Inferior parietal cortex (tissue), 1 donor: Measurements from ENCODE around the gene FOXK1.

Experiments
- DNase-seq: peaks from one replicate; pipeline ENCODE4 v3.0.0-alpha.2; 2016; ENCODE audit errors: extremely low spot score

Gene FOXK1

DNA sequence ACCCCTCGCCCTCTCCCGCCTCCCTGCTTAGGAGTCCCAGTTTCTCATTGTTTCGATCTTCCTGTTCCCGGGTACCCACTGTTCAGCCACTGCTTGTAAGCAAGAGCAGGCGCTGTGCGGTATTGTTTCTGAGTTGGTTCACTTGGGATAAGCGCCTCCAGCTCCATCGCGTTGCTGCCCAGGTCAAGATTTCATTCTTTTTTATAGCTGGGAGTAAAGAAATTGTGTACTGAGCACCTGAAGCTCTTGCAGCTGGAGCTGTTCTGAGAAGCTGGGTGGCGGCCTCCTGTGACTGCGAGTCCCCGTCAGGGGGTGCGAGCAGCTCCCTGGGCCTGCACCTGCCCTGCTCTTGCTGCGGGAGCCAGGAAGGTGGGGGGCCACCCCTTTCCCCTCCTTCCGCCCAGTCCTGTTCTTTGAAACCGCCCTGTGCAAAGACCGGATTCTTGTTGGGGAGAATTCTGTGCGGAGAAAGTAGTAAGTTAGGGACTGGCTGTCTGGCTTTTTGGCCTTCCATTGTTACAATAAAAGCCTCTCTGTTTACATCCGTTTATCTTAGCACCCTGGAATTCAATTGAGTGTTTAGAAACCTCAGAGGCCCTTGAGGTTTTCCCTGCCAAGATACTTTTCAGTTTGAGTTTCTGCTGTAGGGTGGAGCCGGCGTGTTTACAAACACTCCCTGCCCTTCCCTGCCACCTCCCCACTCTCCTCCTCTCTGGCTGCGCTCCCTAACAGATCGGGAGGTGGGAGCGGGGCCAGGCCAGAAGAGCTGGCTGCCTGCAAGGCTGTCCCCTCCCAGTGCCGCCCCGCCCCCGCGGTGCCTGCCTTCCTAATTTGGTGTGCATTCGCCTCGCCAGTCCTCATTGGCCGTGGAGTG lies 62.5 kb downstream of the FOXK1 start:
- peak; percentile 89 for DNase-seq

DNA sequence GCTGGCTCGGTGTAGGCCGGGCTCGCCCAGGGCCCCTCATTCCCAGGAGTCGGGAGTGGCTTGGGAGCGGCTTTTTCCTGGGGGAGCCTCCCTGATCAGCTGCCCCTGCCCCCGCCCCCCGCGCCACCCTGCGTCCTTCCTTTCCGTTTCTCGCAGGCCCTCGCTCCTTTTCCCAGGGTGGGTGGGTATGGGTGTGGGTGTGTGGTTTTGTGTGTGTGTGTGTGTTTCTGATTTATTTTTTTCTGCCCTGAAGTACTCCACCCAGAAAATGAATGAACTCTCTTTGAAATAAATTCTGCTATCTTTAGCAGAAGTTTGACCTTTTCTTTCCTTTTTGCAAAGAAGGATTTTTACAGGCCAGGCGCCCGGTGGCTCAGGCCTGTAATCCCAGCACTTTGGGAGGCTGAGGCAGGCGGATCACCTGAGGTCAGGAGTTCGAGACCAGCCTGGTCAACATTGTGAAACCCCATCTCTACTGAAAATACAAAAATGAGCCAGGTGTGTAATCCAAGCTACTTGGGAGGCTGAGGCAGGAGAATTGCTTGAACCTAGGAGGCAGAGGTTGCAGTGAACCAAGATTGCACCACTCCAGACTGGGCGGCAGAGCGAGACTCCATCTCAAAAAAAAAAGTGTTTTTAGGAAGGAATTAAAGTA lies 63.3 kb downstream of the FOXK1 start:
- DNase-seq = no peak

DNA sequence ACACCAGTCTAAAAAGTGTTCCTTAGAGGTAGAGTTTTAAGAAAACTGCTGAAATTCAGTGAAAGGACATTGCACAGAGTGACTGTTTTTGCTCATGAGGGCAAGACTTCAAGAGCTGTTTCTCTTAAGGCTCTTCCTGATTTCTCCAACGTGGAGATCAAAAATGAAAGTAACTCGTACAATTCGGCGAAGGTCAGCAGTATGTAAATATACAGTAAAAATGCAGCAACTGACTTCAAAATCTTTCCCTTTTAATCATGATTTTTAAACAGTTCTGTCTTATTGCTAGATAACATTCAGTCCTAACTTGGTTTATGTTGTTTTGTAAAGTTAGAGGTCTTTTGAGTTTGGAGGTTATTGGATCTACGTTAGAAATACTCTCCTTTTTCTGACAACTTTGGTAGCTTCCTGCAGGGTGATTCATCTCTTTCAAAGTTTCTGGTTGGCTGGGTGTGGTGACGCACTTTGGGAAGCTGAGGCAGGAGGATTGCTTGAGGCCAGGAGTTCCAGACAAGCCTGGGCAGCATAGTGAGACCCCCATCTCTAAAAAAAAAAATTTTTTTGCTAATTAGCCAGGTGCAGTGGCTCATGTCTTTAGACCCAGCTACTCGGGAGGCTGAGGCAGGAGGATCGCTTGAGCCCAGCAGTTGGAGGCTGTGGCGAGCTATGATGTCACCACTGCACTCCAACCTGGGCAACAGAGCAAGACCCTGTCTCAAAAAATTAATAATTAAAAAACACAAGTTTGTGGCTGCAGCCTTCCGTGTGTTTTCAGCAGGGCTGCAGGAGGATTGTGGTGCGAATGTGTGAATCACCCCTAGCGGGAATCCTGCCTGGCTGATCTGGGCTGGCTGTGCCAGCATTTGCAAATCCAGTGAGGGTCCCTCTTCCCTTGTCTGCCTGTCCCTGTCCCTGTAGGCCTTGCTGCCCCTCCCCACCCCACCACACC lies 64.2 kb downstream of the FOXK1 start:
- DNase-seq = no peak

DNA sequence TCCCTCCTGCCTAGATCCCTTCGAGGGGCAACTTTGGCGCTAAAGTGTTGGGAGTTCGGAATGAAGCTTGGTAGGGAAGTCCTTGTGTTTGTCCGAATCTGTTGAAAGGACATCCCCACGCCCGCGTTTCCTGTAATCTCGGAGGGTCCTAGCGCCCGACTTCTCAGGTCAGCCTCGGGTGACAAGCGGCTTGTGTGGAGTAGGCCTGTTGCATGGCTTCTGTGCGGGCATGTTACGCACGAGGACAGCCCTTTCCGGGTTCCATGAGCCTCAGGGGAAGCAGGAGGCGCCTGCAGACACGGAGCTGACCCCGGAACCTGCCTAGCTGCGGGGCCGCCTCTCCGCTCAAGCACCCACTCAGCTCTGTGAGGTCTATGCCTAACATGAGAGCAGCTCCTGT lies 64.9 kb downstream of the FOXK1 start:
- no peak for DNase-seq

DNA sequence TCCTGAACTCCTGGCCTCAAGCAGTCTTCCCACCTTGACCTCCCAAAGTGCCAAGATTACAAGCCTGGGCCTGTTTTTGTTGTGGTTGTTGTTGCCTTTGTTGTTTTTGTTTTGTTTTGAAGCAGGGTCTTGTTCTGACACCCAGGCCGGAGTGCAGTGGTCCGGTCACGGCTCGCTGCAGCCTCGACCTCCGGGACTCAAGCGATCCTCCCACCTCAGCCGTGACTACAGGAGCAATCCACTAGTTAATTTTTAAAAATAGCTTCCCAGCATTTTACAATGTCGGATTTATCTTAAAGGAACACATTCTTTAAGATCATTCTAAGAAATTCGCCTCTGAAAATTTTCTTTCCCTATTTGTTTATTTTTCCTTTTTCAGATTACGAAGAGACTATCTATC lies 65.7 kb downstream of the FOXK1 start:
- no peak for DNase-seq

DNA sequence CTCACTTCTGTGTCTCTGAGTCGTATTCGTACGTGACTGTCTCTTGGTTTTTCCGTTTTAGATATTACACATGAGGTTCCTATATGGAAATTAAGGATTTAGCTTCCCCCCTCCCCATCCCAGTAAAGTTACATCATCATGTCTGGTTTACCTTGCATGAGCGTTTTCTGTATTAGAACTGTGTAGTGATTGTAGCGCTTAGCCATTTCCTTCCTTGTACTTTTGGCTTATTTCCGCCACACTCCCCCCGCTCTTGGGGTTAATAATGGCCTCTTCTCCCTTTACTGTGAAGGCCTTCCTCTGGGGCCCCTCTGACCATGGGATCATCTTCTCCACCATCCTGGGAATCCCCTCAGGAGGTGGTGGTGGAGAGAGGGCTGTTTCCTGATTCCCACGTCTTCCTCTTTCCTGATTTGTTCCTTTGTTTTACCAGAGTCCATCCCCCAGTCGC lies 66.2 kb downstream of the FOXK1 start:
- DNase-seq = no peak

DNA sequence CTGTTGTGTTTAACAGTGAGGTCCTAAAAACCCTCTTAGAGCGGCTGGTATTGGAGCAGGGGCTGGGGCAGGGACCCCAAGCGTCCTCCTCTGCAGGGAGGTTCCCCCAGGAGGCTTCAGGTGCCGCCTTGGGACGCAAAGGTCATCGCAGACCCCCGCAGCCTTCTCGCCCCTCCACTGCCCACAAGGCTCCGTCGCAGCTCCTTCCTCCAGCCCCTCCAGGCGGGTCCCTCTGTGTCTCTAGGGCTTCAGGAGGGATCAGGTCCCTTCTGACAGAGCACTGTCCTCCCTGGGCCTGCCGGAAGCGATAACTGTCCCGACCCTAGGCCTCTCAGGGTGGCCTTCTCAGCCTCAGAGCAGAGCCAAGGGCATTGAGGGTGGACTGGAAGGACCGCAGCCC lies 67.3 kb downstream of the FOXK1 start:
- no peak for DNase-seq

DNA sequence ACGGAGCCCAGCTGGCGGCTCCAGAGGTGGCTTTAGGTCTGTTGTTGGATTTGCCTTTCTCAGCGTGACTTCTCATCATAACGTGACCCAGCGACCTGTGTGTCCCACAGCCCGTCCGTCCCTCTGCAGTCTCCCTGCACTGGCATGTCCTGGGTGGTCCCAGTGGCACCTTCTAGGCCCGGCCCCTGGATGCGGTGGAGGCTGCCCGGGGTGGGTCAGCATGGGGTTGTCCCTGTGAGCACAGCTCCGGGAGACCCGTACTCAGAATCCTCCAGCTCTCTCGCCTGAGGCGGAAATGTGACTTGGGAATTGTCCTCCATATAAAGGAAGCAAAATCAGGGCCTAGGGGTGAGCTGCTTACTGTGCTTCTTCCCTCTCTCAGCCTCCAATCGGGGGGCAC lies 67.7 kb downstream of the FOXK1 start:
- DNase-seq = no peak

DNA sequence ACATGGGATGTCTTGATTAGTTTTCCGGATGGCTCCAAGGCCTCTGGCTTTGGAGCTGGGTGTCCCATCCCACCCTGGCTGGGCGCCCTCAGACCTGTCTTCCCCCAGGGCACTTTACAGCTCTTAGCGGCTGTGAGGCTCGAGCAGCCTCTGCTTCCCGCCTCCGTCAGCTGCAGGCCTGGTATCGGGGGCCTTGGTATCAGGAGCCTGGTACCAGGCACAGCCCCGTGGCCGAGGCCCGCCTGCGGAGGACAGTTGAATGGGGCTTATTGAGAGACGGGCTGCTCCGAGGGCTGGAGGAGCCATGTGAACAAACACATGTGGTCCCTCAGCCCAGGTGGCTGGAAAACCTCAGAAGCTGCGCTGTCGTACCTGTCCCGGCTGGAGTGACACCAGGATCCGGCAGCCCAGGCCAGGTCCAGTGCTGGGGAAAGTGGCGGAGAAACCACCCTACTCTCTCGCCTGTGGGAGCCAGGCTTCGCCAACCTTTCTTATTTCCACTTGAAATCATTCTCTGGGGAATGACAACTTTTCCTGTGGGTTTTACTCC lies 69.4 kb downstream of the FOXK1 start:
- DNase-seq = no peak

DNA sequence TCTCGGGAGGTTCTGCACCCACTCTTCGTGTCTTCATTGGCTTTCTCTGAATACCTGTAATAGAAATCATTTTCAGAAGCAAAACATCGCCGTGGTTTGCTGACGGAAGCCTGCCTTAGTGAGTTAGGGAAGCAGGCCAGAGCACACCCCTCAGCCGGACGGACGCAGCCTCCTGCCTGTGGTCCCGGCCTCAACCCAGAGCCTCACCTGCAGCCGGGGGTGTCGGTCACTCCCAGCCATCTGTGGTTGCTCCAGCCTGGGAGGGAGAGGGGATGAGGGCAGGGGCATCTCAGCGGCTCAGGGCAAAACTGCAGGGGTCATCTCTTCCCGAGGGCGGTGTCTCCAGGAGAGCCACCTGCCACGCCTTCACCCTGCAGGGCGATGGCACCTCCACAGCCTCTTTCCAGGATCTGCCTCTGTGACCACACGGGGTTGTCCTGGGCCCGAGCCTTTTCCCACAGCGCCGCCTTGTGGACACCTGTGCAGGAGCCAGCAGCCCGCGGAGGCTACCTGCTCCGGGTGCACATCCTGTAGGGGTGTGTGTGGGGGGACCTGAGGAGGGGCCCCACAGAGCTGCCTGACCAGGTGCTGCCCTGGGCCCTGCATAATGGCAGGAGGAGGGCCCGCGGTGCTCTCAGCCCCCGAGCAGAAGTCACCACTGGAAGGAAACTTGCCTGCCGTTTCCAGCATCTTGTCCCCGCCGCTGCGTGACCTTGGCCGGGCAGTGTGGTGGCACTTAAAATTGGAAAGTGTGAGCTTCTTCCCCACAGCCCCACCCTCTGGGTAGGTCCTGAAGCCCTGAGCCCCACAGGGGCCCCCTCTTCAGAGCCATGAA lies 71.7 kb downstream of the FOXK1 start:
- DNase-seq = peak; percentile 66

DNA sequence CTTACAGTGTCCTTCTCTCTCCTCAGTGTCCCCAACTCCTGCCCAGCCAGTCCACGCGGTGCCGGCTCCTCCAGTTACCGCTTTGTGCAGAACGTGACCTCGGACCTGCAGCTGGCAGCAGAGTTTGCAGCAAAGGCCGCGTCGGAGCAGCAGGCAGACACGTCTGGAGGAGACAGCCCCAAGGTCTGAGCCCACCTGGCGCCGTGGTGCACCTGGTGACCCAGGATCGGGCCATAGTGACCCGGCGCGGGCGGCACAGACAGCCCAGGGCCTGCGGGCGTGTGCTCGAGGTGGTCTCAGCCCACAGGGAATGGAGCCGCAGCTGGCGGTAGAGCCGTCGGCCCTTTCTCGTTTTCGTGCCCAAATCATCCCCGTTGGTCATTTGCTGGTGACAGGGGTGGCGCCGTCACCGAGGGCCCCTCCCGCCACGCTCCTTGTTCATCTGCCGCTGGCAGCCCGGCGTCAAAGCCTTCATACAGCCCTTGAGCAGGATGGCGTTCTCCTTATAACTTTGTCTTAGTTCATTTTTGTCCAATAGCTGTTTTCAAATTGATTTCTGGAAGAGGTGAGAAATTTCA lies 72.4 kb downstream of the FOXK1 start:
- DNase-seq = no peak

DNA sequence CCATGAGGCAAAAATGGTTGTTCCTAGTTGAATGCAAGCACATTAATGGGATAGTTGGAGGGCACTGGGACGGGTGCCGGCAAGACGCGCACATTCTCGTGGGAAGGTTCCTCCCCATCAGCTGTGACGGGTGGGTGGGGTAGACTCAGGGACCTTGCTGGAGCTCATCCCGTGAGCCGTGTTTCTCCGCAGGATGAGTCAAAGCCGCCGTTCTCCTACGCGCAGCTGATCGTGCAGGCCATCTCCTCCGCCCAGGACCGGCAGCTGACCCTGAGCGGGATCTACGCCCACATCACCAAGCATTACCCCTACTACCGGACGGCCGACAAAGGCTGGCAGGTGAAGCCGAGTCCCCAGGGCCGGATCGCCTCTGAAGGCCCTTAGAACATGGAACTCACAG lies 73.0 kb downstream of the FOXK1 start:
- no peak for DNase-seq

DNA sequence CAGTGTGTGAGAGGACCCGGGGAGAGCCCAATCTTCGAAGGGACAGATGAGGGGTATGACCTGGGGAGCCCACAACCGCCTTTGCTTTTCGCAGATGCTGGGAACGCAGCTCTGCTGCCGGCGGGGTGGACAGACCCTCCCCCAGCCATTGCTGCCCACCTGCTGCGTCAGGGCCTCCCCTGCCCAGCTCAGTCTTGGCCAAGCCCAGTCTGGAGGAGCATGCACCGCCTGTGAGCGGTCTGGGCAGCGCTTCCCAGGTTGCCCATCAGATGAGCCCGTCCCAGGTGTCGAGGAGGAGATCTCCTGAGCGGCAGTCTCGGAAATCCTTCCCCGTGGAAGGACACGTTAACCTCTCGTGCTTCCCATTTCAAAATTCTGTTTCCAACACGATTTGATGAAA lies 76.0 kb downstream of the FOXK1 start:
- no peak for DNase-seq

DNA sequence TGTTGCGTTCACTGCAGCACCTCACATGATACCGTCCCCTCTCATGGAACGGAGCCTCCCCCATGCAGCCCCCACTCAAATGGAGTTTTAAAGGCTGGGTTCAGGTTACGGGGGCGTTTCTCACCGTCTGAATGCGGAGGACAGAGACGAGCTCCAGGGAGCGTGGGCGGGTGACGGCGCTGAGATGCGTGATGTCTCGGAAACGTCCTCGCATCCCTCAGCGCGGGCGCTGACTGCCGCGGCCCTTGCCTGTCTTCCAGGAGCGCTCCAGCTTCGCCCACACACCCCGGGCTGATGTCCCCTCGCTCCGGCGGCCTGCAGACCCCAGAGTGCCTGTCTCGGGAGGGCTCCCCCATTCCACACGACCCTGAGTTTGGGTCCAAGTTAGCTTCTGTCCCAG lies 76.7 kb downstream of the FOXK1 start:
- DNase-seq = no peak

DNA sequence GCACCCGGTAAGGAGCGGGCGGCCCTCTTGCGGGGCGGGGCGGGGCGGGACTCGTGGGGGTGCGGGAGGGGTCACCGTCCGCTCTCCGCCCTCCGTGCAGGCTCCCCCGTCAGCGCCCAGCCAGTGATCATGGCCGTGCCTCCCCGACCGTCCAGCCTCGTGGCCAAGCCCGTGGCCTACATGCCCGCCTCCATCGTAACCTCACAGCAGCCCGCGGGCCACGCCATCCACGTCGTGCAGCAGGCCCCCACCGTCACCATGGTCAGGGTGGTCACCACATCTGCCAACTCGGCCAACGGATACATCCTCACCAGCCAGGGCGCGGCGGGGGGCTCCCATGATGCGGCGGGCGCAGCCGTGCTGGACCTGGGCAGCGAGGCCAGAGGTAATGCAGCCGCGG lies 77.1 kb downstream of the FOXK1 start:
- DNase-seq = no peak

DNA sequence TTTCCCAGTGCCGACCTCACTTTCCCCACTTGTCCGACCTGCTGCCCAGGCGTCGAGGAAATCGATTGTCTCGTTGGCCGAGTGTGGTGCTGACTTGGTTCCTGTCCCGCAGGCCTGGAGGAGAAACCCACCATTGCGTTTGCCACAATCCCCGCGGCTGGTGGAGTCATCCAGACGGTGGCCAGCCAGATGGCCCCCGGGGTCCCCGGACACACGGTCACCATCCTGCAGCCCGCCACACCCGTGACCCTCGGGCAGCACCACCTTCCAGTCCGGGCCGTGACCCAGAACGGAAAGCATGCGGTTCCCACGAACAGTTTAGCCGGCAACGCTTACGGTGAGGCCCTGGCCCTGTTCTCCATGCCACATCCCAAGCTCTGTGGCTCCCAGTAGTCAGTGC lies 78.9 kb downstream of the FOXK1 start:
- no peak for DNase-seq

DNA sequence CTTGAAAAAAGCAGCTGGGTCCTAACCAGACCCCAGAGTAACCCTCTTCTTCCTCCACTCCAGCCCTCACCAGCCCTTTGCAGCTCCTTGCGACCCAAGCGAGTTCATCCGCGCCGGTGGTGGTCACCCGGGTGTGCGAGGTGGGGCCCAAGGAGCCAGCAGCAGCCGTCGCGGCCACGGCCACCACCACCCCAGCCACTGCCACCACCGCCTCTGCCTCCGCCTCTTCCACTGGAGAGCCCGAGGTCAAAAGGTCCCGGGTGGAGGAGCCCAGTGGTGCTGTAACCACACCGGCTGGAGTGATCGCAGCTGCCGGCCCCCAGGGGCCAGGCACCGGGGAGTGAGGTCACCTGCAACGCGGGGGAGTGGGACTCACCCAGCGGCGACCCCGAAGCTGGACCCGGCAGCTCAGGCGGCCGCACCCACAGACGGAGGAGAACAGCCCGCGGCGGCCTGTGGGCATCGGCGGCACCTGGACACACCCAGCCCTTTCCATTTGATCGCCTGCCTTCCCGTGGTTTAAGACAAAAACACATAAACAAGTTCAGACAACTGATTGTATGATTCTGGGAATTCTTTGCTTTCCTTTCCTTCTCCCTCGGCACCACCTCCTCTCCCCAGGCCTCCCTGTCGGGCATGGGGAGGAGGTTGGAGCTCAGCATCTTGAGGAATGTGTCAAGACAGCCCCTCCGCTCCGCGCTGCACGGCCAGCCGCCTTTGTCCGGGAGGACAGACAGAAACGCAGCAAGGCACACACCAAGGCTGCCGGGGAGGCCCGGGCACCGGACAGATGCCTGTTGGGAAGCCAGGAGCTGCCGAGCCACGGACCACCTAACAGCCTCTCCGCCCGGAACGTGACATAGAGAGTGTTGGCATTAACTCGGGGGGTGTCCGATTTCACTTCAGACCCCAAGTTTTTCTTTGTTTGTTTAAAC lies 80.3 kb downstream of the FOXK1 start:
- DNase-seq = no peak

DNA sequence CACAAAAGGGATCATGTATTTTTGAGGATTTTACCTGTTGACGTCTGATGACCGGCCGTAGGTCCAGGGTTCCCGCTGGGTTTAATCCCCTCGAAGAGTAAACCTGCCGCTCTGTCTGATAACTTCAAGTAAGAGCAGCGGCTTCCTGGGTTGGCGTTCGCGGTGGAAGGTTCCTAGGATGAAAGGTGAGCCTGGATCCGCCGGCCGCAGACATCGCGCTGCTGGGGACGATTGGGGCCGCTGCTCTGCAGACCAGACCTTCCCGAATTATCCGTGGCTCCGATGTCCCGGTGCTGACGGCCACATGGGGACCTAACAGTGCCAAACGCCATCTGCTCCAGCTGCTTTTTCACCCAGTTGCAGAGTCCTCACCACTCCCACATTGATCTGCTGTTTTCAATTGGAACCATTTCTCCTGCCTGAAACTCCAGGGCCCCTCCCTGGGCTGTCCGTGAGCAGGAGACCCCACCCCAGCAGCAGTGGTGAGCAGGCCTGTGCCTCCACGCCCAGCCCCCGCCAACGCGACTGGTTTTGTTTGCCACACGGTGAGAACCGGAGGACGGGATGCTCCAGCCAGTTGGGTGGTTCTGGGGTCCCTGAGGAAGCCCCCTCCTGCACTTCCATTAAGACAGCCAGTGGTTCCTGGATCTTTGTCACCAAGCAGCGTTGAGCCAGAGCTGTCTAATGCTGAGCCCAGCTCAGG lies 81.1 kb downstream of the FOXK1 start:
- no peak for DNase-seq

DNA sequence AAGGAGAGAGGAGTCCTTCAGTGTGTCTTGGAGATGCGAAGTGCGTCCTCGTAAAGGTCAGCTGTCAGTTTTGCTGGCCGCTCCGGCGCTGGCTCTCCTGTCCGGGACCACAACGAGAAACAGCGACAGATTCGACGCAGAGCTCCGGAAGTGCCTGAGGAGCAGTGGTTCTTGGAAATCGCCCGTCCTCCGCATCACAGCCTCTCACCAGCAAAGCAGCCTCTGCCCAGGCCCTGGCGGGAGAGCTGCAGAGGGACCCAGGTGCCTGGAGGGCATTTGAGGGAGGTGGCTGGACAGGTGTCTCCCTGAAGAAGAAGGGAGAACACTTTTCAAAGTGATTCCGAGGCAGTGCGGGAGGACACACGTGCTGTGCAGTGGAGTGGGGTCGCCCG lies 81.7 kb downstream of the FOXK1 start:
- DNase-seq = no peak
